IMR-90 (cell line): ENCODE results near the gene SATB2. TPM values are rescaled to one million over a fixed set of nuclear protein-coding genes. Genes with fewer than 3 reads are reported as not detected.
A peak's percentile ranks its signal among the peaks of the same experiment; 100 is the strongest.

Source experiments
- ATAC-seq: fragments of 200-7000 bp; cut with Tn5 transposase; 2 replicates; pipeline ENCODE4 v1.9.1; 2020; ENCODE audit warnings: low read depth, mild to moderate bottlenecking, moderate library complexity
- BruUV-seq: library from RNA; stranded (reverse); fragments of 400-500 nt; replicated peaks from 2 replicates; lab custom pipeline; 2021; lab: Mats Ljungman, UMichigan
- CTCF ChIA-PET: fragments of 300-600 bp; formaldehyde crosslinking; extraction: SDS; loops from one replicate; lab custom pipeline; 2021; ENCODE audit warnings: antibody characterized with exemption; lab: Yijun Ruan, JAX
- POLR2A ChIA-PET: fragments of 300-600 bp; sonication (Branson Sonifier 250); formaldehyde crosslinking; loops from one replicate; lab custom pipeline; 2022; ENCODE audit warnings: antibody characterized with exemption; ENCODE audit not compliant: unreplicated experiment; lab: Charles Lee
- DNase-seq: peaks from one replicate; pipeline ENCODE4 v3.0.0; 2013
- H2AFZ ChIP-seq: replicated peaks from 2 replicates; pipeline ENCODE3; 2013; ENCODE audit warnings: low read length, mild to moderate bottlenecking; ENCODE audit not compliant: poor library complexity
- H2AK5ac ChIP-seq: 2 replicates; pipeline ENCODE4 v1.6.1; 2013; ENCODE audit warnings: low read depth, low read length, inconsistent platforms
- H2AK9ac ChIP-seq: replicated peaks from 2 replicates; pipeline ENCODE3; 2013; ENCODE audit warnings: mild to moderate bottlenecking, low read depth, low read length, moderate library complexity; ENCODE audit not compliant: poor library complexity
- H2BK120ac ChIP-seq: 2 replicates; pipeline ENCODE4 v1.6.1; 2013; ENCODE audit warnings: low read depth, low read length, inconsistent platforms
- H2BK15ac ChIP-seq: 3 replicates; pipeline ENCODE4 v1.6.1; 2013; ENCODE audit warnings: low read depth, low read length, inconsistent platforms
- H2BK20ac ChIP-seq: 2 replicates; pipeline ENCODE4 v1.6.1; 2013; ENCODE audit warnings: low read depth, mild to moderate bottlenecking, inconsistent platforms, low read length, moderate library complexity
- H2BK5ac ChIP-seq: 2 replicates; pipeline ENCODE4 v1.6.1; 2013; ENCODE audit warnings: mild to moderate bottlenecking, low read depth, low read length, inconsistent platforms; ENCODE audit not compliant: poor library complexity, severe bottlenecking
- H3K14ac ChIP-seq: replicated peaks from 2 replicates; pipeline ENCODE4 v1.6.1; 2013; ENCODE audit warnings: low read depth, low read length, inconsistent platforms
- H3K18ac ChIP-seq: 2 replicates; pipeline ENCODE4 v1.6.1; 2013; ENCODE audit warnings: low read depth, low read length, control low read depth
- H3K23ac ChIP-seq: 2 replicates; pipeline ENCODE4 v1.6.1; 2013; ENCODE audit warnings: low read depth, low read length, inconsistent platforms
- H3K27ac ChIP-seq: 2 replicates; pipeline ENCODE4 v1.5.1; 2013; ENCODE audit warnings: mild to moderate bottlenecking, control low read depth, low read length; ENCODE audit not compliant: insufficient read depth
- H3K27me3 ChIP-seq: 2 replicates; pipeline ENCODE4 v1.6.1; 2013; ENCODE audit warnings: low read length; ENCODE audit not compliant: control insufficient read depth, insufficient read depth
- H3K36me3 ChIP-seq: 2 replicates; pipeline ENCODE4 v1.6.1; 2013; ENCODE audit warnings: low read length, mixed read lengths; ENCODE audit not compliant: control insufficient read depth, insufficient read depth
- H3K4ac ChIP-seq: 2 replicates; pipeline ENCODE4 v1.6.1; 2013; ENCODE audit warnings: low read depth, low read length, inconsistent platforms
- H3K4me1 ChIP-seq: 2 replicates; pipeline ENCODE4 v1.6.1; 2013; ENCODE audit warnings: low read length, mixed read lengths; ENCODE audit not compliant: control insufficient read depth, insufficient read depth
- H3K4me2 ChIP-seq: 2 replicates; pipeline ENCODE4 v1.6.1; 2013; ENCODE audit warnings: low read depth, mild to moderate bottlenecking, control low read depth, low read length, moderate library complexity
- H3K4me3 ChIP-seq: 2 replicates; pipeline ENCODE4 v1.5.1; 2013; ENCODE audit warnings: low read depth, mild to moderate bottlenecking, control low read depth, low read length, moderate library complexity; ENCODE audit not compliant: insufficient read depth
- H3K56ac ChIP-seq: 2 replicates; pipeline ENCODE4 v1.6.1; 2013; ENCODE audit warnings: low read length, inconsistent platforms; ENCODE audit not compliant: insufficient read depth; ENCODE audit errors: extremely low read depth
- H3K79me1 ChIP-seq, 2 experiments: 2 replicates each; pipeline ENCODE4 v1.6.1; 2013; ENCODE audit warnings: low read length in 2 of 2, inconsistent platforms in 1 of 2, low read depth in 1 of 2
- H3K9ac ChIP-seq: 2 replicates; pipeline ENCODE4 v1.6.1; 2013; ENCODE audit warnings: low read depth, low read length, control low read depth
- H3K9me1 ChIP-seq: 2 replicates; pipeline ENCODE4 v1.6.1; 2013; ENCODE audit warnings: low read length, inconsistent platforms; ENCODE audit not compliant: insufficient read depth
- H3K9me3 ChIP-seq: 2 replicates; pipeline ENCODE4 v1.6.1; 2013; ENCODE audit warnings: low read length; ENCODE audit not compliant: control insufficient read depth, insufficient read depth
- H4K20me1 ChIP-seq: 2 replicates; pipeline ENCODE4 v1.6.1; 2013; ENCODE audit warnings: low read length, inconsistent platforms; ENCODE audit not compliant: insufficient read depth
- H4K5ac ChIP-seq: 2 replicates; pipeline ENCODE4 v1.6.1; 2013; ENCODE audit warnings: mild to moderate bottlenecking, low read depth, low read length, control low read depth
- H4K8ac ChIP-seq, 2 experiments: 2 replicates each; pipeline ENCODE4 v1.6.1; 2013; ENCODE audit warnings: low read depth in 2 of 2, low read length in 2 of 2, control low read depth in 1 of 2, inconsistent platforms in 1 of 2
- H4K91ac ChIP-seq: 2 replicates; pipeline ENCODE4 v1.6.1; 2013; ENCODE audit warnings: low read depth, low read length, inconsistent platforms; ENCODE audit not compliant: insufficient read depth
- CEBPB ChIP-seq: IDR thresholded peaks from 2 replicates; pipeline ENCODE4 v1.6.1; 2012; ENCODE audit warnings: low read depth, low read length, improper control_type of control experiment
- CHD1 ChIP-seq: IDR thresholded peaks from 2 replicates; pipeline ENCODE4 v1.6.1; 2012; ENCODE audit warnings: low read depth, low read length, improper control_type of control experiment
- POLR2A ChIP-seq: IDR thresholded peaks from 2 replicates; pipeline ENCODE4 v1.6.1; 2012; ENCODE audit warnings: mild to moderate bottlenecking, low read depth, low read length
- RAD21 ChIP-seq: IDR thresholded peaks from 2 replicates; pipeline ENCODE4 v1.6.1; 2012; ENCODE audit warnings: low read length, improper control_type of control experiment
- WGBS, 2 experiments: methylation state at CpG; one replicate each; pipeline versions ENCODE4 v1.1.5 to v1.1.7; 2013; ENCODE audit warnings: missing lambda C conversion rate in 2 of 2; ENCODE audit not compliant: insufficient read length in 1 of 2; ENCODE audit errors: extremely low coverage in 2 of 2; 5-methylcytosine and 5-hydroxymethylcytosine counted together
- dilution Hi-C: fragments of 300-500 bp; cut with HindIII; formaldehyde crosslinking; loops from one replicate; pipeline ENCODE4 v1.14.3; 2018; ENCODE audit warnings: low sequenced_read_pairs; ENCODE audit not compliant: unreplicated experiment
- in situ Hi-C: fragments of 300-500 bp; cut with MboI; formaldehyde crosslinking; loops from 3 replicates; pipeline ENCODE4 v1.14.3; 2019; ENCODE audit warnings: low sequenced_read_pairs, inconsistent platforms, mixed read lengths
- intact Hi-C: fragments of 100-400 bp; cut with micrococcal nuclease; formaldehyde crosslinking; loops from 2 replicates; pipeline ENCODE4 v1.10.0; 2022
- polyA plus RNA-seq, 3 experiments: library from polyadenylated mRNA; depleted of rRNA; stranded (reverse); fragments of >200 nt; gene quantifications; 2 replicates each; pipeline ENCODE4 v1.2.3, GENCODE V29; 2012; ENCODE audit warnings: low replicate concordance in 1 of 3
- total RNA-seq: library from RNA; depleted of rRNA; stranded (reverse); fragments of >200 nt; gene quantifications from 2 replicates; pipeline ENCODE4 v1.2.3, GENCODE V29; 2012
- TF ChIP-seq, protein P1 (sequence below): conservative IDR thresholded peaks from 2 replicates; pipeline ENCODE4 v1.5.1; 2012; ENCODE audit warnings: mild to moderate bottlenecking, low read depth, low read length, improper control_type of control experiment

Gene SATB2
- total and polyA plus RNA-seq, 2 of the 4 experiments (the other 2 are of a cell fraction) = 6.2 to 8.4 TPM

- H3K9ac ChIP-seq = no peak overlapping the region
- no TSS peak for BruUV-seq
- no peak overlapping the region for H3K18ac ChIP-seq
- no peak overlapping the region for H4K91ac ChIP-seq
- H3K9me1 ChIP-seq = no peaks in the 10 kb centered on the region
- no peak for TF ChIP-seq RAD21
- no peak for TF ChIP-seq CEBPB
- TF ChIP-seq, protein P1, sequence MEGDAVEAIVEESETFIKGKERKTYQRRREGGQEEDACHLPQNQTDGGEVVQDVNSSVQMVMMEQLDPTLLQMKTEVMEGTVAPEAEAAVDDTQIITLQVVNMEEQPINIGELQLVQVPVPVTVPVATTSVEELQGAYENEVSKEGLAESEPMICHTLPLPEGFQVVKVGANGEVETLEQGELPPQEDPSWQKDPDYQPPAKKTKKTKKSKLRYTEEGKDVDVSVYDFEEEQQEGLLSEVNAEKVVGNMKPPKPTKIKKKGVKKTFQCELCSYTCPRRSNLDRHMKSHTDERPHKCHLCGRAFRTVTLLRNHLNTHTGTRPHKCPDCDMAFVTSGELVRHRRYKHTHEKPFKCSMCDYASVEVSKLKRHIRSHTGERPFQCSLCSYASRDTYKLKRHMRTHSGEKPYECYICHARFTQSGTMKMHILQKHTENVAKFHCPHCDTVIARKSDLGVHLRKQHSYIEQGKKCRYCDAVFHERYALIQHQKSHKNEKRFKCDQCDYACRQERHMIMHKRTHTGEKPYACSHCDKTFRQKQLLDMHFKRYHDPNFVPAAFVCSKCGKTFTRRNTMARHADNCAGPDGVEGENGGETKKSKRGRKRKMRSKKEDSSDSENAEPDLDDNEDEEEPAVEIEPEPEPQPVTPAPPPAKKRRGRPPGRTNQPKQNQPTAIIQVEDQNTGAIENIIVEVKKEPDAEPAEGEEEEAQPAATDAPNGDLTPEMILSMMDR = no peak
- TF ChIP-seq POLR2A = no peak
- no peak for TF ChIP-seq CHD1
- peak overlapping the region; percentile 54 for H3K4me2 ChIP-seq
- in situ Hi-C loops = no loop called here
- H3K4me1 ChIP-seq = no peaks in the 10 kb centered on the region
- peak overlapping the region; percentile 95 for H2AFZ ChIP-seq
- no peak overlapping the region; the same call in 1 of the 2 replicates for H2BK120ac ChIP-seq
- no peak overlapping the region for H2AK5ac ChIP-seq
- H3K27me3 ChIP-seq = peaks cover 49% of the 10 kb centered on the region
- no peak overlapping the region for H2BK20ac ChIP-seq
- H3K4ac ChIP-seq = no peak overlapping the region
- H2AK9ac ChIP-seq = peak overlapping the region; percentile 73
- H3K36me3 ChIP-seq = no peaks in the 10 kb centered on the region
- H2BK15ac ChIP-seq = no peak overlapping the region
- DNase-seq (no peak), ATAC-seq (no peak)
- no peak overlapping the region for H3K23ac ChIP-seq
- H3K9me3 ChIP-seq = no peaks in the 10 kb centered on the region
- peak overlapping the region; percentile 28 for H3K4me3 ChIP-seq
- peak overlapping the region in 1 of 2 experiments; percentile 60; a peak in 1 of 4 replicates for H4K8ac ChIP-seq
- H2BK5ac ChIP-seq = no peak overlapping the region
- dilution Hi-C loops = no loop called here
- no peak overlapping the region for H3K14ac ChIP-seq
- no peak overlapping the region for H3K56ac ChIP-seq
- H4K5ac ChIP-seq = no peak overlapping the region
- no peaks in the 10 kb centered on the region for H3K79me1 ChIP-seq
- ChIA-PET CTCF (interaction anchor here (0.5 kb wide), 1 partner anchor 16 kb away, joined by 5 read pairs; no protein-coding TSS in a partner anchor), POLR2A (no interaction called here)
- no peak overlapping the region for H3K27ac ChIP-seq
- 7% methylated on average over 6 of the region's 64 CpGs; no CpG with 5 or more reads in 1 of the 2 experiments for WGBS, 2 experiments
- no peaks in the 10 kb centered on the region; the same call in 1 of the 2 replicates for H4K20me1 ChIP-seq
- intact Hi-C loops = no loop called here
Measured at GRCh38 chr2:199463708-199464605, 6.2 kb upstream of the SATB2 start.
